ENCODE measurements around the gene CYTH4. TPM values are rescaled to one million over a fixed set of nuclear protein-coding genes. Genes with fewer than 3 reads are reported as not detected.
"Not testable (repeated sequence)": the region's sequence is repeated elsewhere in the genome, so short reads cannot be mapped to it uniquely, and the experiment has no call there.

The CYTH4 gene
- total RNA-seq (10 to 100 TPM; 89.5 to 98.7 TPM), total RNA-seq (163 to 206 reads per million in 2 donors)

GRCh38 chr22:37282385-37282677 is at the start of gene CYTH4:
CYTH4 (plus strand) TSS chr22:37282508; CDS start chr22:37282570, 62 bp downstream.
- Mint-ChIP-seq H3K27ac (peak within 1 kb of the TSS; percentile 100), H3K36me3 (ENCODE audit: low read depth) (peaks cover 12% of the 10 kb centered on the region), H3K4me3 (peak within 1 kb of the TSS; percentile 99), H3K4me1 (peaks cover 46% of the 10 kb centered on the region), H3K27me3 (no peaks in the 10 kb centered on the region)
- ATAC-seq (peak; percentile 79), DNase-seq (peak; percentile 50 to 62 (median 55))
- H3K9me3 ChIP-seq (ENCODE audit: control insufficient read depth, low read length, poor library complexity, severe bottlenecking), result no peaks in the 10 kb centered on the region

GRCh38 chr22:37233371-37233750 is 48.9 kb upstream of the CYTH4 start:
- peak overlapping the region; percentile 97 for H3K27ac Mint-ChIP-seq

GRCh38 chr22:37233751-37234631 is 48.3 kb upstream of the CYTH4 start:
- H3K4me3 Mint-ChIP-seq, result peak overlapping the region; percentile 92
- H3K27me3 Mint-ChIP-seq, result no peaks in the 10 kb centered on the region
- no peak for DNase-seq
- no peaks in the 10 kb centered on the region for H3K9me3 ChIP-seq (ENCODE audit: control insufficient read depth, low read length, poor library complexity, severe bottlenecking)
- no peak for ATAC-seq
- H3K4me1 Mint-ChIP-seq, result peaks cover 82% of the 10 kb centered on the region
- peaks cover 22% of the 10 kb centered on the region for H3K36me3 Mint-ChIP-seq (ENCODE audit: low read depth)
- peak overlapping the region; percentile 97 for H3K27ac Mint-ChIP-seq

More at GRCh38 chr22:37233371-37233750, 48.9 kb upstream of the CYTH4 start:
- not testable (repeated sequence) for H3K9me3 ChIP-seq (ENCODE audit: control insufficient read depth, low read length, poor library complexity, severe bottlenecking); DNase-seq; ATAC-seq; H3K27me3 Mint-ChIP-seq
- Mint-ChIP-seq H3K36me3 (ENCODE audit: low read depth) (peaks cover 22% of the 10 kb centered on the region), H3K4me3 (peak overlapping the region; percentile 92), H3K4me1 (peaks cover 83% of the 10 kb centered on the region)

- Mint-ChIP-seq H3K4me3 (peak overlapping the region; percentile 92), H3K27me3 (no peaks in the 10 kb centered on the region), H3K36me3 (ENCODE audit: low read depth) (peaks cover 22% of the 10 kb centered on the region), H3K27ac (peak overlapping the region; percentile 97), H3K4me1 (peaks cover 82% of the 10 kb centered on the region)
- ATAC-seq (no peak), DNase-seq (no peak)
- H3K9me3 ChIP-seq (ENCODE audit: control insufficient read depth, low read length, poor library complexity, severe bottlenecking), result no peaks in the 10 kb centered on the region
These were observed 47.3 kb upstream of the CYTH4 start for GRCh38 chr22:37234736-37235711.

GRCh38 chr22:37235897-37236607 is 46.3 kb upstream of the CYTH4 start:
- ATAC-seq, result no peak
- Mint-ChIP-seq H3K36me3 (ENCODE audit: low read depth) (peaks cover 22% of the 10 kb centered on the region), H3K27ac (peak overlapping the region; percentile 97), H3K4me1 (peaks cover 84% of the 10 kb centered on the region), H3K27me3 (no peaks in the 10 kb centered on the region), H3K4me3 (peak overlapping the region; percentile 92)
- no peak for DNase-seq
- no peaks in the 10 kb centered on the region for H3K9me3 ChIP-seq (ENCODE audit: control insufficient read depth, low read length, poor library complexity, severe bottlenecking)

- DNase-seq (no peak), ATAC-seq (no peak)
- Mint-ChIP-seq H3K4me1 (peaks cover 81% of the 10 kb centered on the region), H3K36me3 (ENCODE audit: low read depth) (peaks cover 18% of the 10 kb centered on the region), H3K4me3 (peak overlapping the region; percentile 92), H3K27ac (peak overlapping the region; percentile 97), H3K27me3 (no peaks in the 10 kb centered on the region)
- no peaks in the 10 kb centered on the region for H3K9me3 ChIP-seq (ENCODE audit: control insufficient read depth, low read length, poor library complexity, severe bottlenecking)
These were observed 44.7 kb upstream of the CYTH4 start for GRCh38 chr22:37237371-37238268.

GRCh38 chr22:37239336-37240239 is 42.7 kb upstream of the CYTH4 start:
- Mint-ChIP-seq H3K4me1 (peaks cover 73% of the 10 kb centered on the region), H3K4me3 (peak overlapping the region; percentile 96), H3K27me3 (no peaks in the 10 kb centered on the region), H3K27ac (peak overlapping the region; percentile 97), H3K36me3 (ENCODE audit: low read depth) (peaks cover 19% of the 10 kb centered on the region)
- DNase-seq, result no peak
- H3K9me3 ChIP-seq (ENCODE audit: control insufficient read depth, low read length, poor library complexity, severe bottlenecking), result no peaks in the 10 kb centered on the region
- ATAC-seq, result no peak

- DNase-seq, result no peak
- no peak for ATAC-seq
- no peaks in the 10 kb centered on the region for H3K27me3 Mint-ChIP-seq
- peaks cover 71% of the 10 kb centered on the region for H3K4me1 Mint-ChIP-seq
- H3K4me3 Mint-ChIP-seq, result peak overlapping the region; percentile 96
- peaks cover 14% of the 10 kb centered on the region for H3K36me3 Mint-ChIP-seq (ENCODE audit: low read depth)
- H3K27ac Mint-ChIP-seq, result peak overlapping the region; percentile 97
- no peaks in the 10 kb centered on the region for H3K9me3 ChIP-seq (ENCODE audit: control insufficient read depth, low read length, poor library complexity, severe bottlenecking)
These were observed 41.9 kb upstream of the CYTH4 start for GRCh38 chr22:37240240-37240940.

- no peaks in the 10 kb centered on the region for H3K9me3 ChIP-seq (ENCODE audit: control insufficient read depth, low read length, poor library complexity, severe bottlenecking)
- peaks cover 69% of the 10 kb centered on the region for H3K4me1 Mint-ChIP-seq
- peak overlapping the region; percentile 97 for H3K27ac Mint-ChIP-seq
- no peak for DNase-seq
- ATAC-seq, result no peak
- H3K36me3 Mint-ChIP-seq (ENCODE audit: low read depth), result peaks cover 14% of the 10 kb centered on the region
- no peaks in the 10 kb centered on the region for H3K27me3 Mint-ChIP-seq
- peak overlapping the region; percentile 96 for H3K4me3 Mint-ChIP-seq
These were observed 41.4 kb upstream of the CYTH4 start for GRCh38 chr22:37240941-37241320.

- peak overlapping the region; percentile 97 for H3K27ac Mint-ChIP-seq
- ATAC-seq (no peak), DNase-seq (no peak)
- peaks cover 12% of the 10 kb centered on the region for H3K36me3 Mint-ChIP-seq (ENCODE audit: low read depth)
- H3K27me3 Mint-ChIP-seq, result no peaks in the 10 kb centered on the region
- peaks cover 63% of the 10 kb centered on the region for H3K4me1 Mint-ChIP-seq
- H3K9me3 ChIP-seq (ENCODE audit: control insufficient read depth, low read length, poor library complexity, severe bottlenecking), result no peaks in the 10 kb centered on the region
- H3K4me3 Mint-ChIP-seq, result peak overlapping the region; percentile 96
These were observed 40.8 kb upstream of the CYTH4 start for GRCh38 chr22:37241351-37242142.

Measured in T-helper 17 cell (primary cell).